Panc1 (cell line): Measurements from ENCODE around the gene OLIG1. TPM values are rescaled to one million over a fixed set of nuclear protein-coding genes. Genes with fewer than 3 reads are reported as not detected.

Experiments used
- ATAC-seq: fragments of 200-7000 bp; cut with Tn5 transposase; 2 replicates; pipeline ENCODE4 v1.9.1; 2020; ENCODE audit warnings: mild to moderate bottlenecking, moderate library complexity
- BruUV-seq: library from RNA; stranded (reverse); fragments of 400-500 nt; replicated peaks from 2 replicates; lab custom pipeline; 2021; lab: Mats Ljungman, UMichigan
- CTCF ChIA-PET: fragments of 300-600 bp; sonication (Branson Sonifier 250); formaldehyde crosslinking; loops from one replicate; lab custom pipeline; 2022; ENCODE audit warnings: antibody characterized with exemption; lab: Charles Lee
- POLR2A ChIA-PET: fragments of 300-600 bp; sonication (Branson Sonifier 250); formaldehyde crosslinking; loops from one replicate; lab custom pipeline; 2022; ENCODE audit warnings: antibody characterized with exemption; lab: Charles Lee
- DNase-seq: peaks from one replicate; pipeline ENCODE4 v3.0.0-alpha.2; 2010; ENCODE audit warnings: low read depth, low spot score
- H3K27ac ChIP-seq: 2 replicates; pipeline ENCODE4 v1.5.1; 2011; ENCODE audit warnings: mild to moderate bottlenecking, low read length, inconsistent platforms
- H3K27me3 ChIP-seq: fragments of 200-500 bp; sonication (Bioruptor generic); 2 replicates; pipeline ENCODE4 v1.6.0; 2014; ENCODE audit warnings: low read length, inconsistent platforms; ENCODE audit not compliant: control insufficient read depth, insufficient read depth
- H3K36me3 ChIP-seq: fragments of 200-500 bp; sonication (Bioruptor generic); 2 replicates; pipeline ENCODE4 v1.5.1; 2014; ENCODE audit warnings: inconsistent platforms, mild to moderate bottlenecking, low read length, moderate library complexity; ENCODE audit not compliant: control insufficient read depth, insufficient read depth
- H3K4me1 ChIP-seq: 2 replicates; pipeline ENCODE4 v1.5.1; 2011; ENCODE audit warnings: inconsistent platforms, mild to moderate bottlenecking, low read length, moderate library complexity; ENCODE audit not compliant: control insufficient read depth, insufficient read depth
- H3K4me3 ChIP-seq, 2 experiments: 2 replicates each; pipeline ENCODE4 v1.5.1; 2011 to 2012; ENCODE audit warnings: low read depth in 2 of 2, low read length in 2 of 2, mild to moderate bottlenecking in 2 of 2, inconsistent platforms in 1 of 2, moderate library complexity in 1 of 2
- H3K9me3 ChIP-seq: fragments of 200-500 bp; sonication (Bioruptor generic); 2 replicates; pipeline ENCODE4 v1.5.1; 2014; ENCODE audit warnings: low read depth, mild to moderate bottlenecking, inconsistent platforms, low read length, moderate library complexity; ENCODE audit not compliant: control insufficient read depth, insufficient read depth
- CTCF ChIP-seq: fragments of 450-650 bp; IDR thresholded peaks from 2 replicates; pipeline ENCODE4 v1.5.1; 2017; ENCODE audit warnings: mild to moderate bottlenecking
- POLR2AphosphoS5 ChIP-seq: IDR thresholded peaks from 2 replicates; pipeline ENCODE4 v1.6.1; 2012; ENCODE audit warnings: mild to moderate bottlenecking, low read depth, low read length, moderate library complexity
- REST ChIP-seq, 2 experiments: IDR thresholded peaks; 2 replicates each; pipeline ENCODE4 v1.6.1; 2011 to 2012; ENCODE audit warnings: low read depth in 2 of 2, control low read depth in 1 of 2, low read length in 1 of 2, mild to moderate bottlenecking in 1 of 2, moderate library complexity in 1 of 2; ENCODE audit not compliant: insufficient read depth in 1 of 2
- SIN3A ChIP-seq: IDR thresholded peaks from 2 replicates; pipeline ENCODE4 v1.6.1; 2012; ENCODE audit warnings: low read depth, mild to moderate bottlenecking, low read length, moderate library complexity, borderline replicate concordance; ENCODE audit not compliant: insufficient read depth
- TCF7L2 ChIP-seq: IDR thresholded peaks from 2 replicates; pipeline ENCODE4 v1.6.1; 2011; ENCODE audit warnings: mild to moderate bottlenecking, low read depth, low read length, inconsistent platforms
- in situ Hi-C: cut with HindIII; loops from 2 replicates; pipeline ENCODE4 v1.10.0; 2016; ENCODE audit warnings: low sequenced_read_pairs, low pct_unique_long_range_greater_than_20kb
- intact Hi-C: fragments of 100-400 bp; cut with micrococcal nuclease; formaldehyde crosslinking; loops from one replicate; pipeline ENCODE4 v1.10.0; 2022; ENCODE audit not compliant: unreplicated experiment
- total RNA-seq: library from RNA; stranded (reverse); gene quantifications from one replicate; pipeline ENCODE4 v1.2.1, GENCODE V29; 2021; ENCODE audit not compliant: unreplicated experiment

The OLIG1 gene
- total RNA-seq, 1 experiment from 2014 or later = 0.21 TPM

GRCh38 chr21:33115631-33116510 lies 45.9 kb downstream of the OLIG1 start:
- Histone ChIP-seq H3K4me1 (no peaks in the 10 kb centered on the region), H3K27ac (no peak overlapping the region), H3K4me3 (no peak overlapping the region), H3K27me3 (peaks cover 8% of the 10 kb centered on the region), H3K9me3 (no peaks in the 10 kb centered on the region), H3K36me3 (no peaks in the 10 kb centered on the region)
- BruUV-seq = no TSS peak
- ATAC-seq (no peak), DNase-seq (no peak)
- ChIA-PET POLR2A (no interaction called here), CTCF (no interaction called here)
- in situ Hi-C loops = no loop called here
- intact Hi-C loops = no loop called here
- TF ChIP-seq SIN3A = no peak
- TF ChIP-seq CTCF = no peak

- DNase-seq (no peak), ATAC-seq (no peak)
- Histone ChIP-seq H3K4me3 (no peak overlapping the region), H3K9me3 (no peaks in the 10 kb centered on the region), H3K36me3 (no peaks in the 10 kb centered on the region), H3K27me3 (peaks cover 6% of the 10 kb centered on the region), H3K4me1 (no peaks in the 10 kb centered on the region), H3K27ac (no peak overlapping the region)
- POLR2A ChIA-PET = interaction anchor here (0.7 kb wide), 1 partner anchor 509 kb away, joined by 3 read pairs; no protein-coding TSS in a partner anchor
- TF ChIP-seq SIN3A = no peak
- no peak for TF ChIP-seq TCF7L2
- no peak for TF ChIP-seq CTCF
- TF ChIP-seq POLR2AphosphoS5 = no peak
- TF ChIP-seq REST (IDR thresholded peaks at IDR 0.05; ENCODE audit: insufficient read depth in 1 of 2, low read depth in 2 of 2, low read length in 1 of 2) = no peak
- in situ Hi-C loops = no loop called here
- CTCF ChIA-PET = no interaction called here
- intact Hi-C loops = no loop called here
- no TSS peak for BruUV-seq
These were observed 46.7 kb downstream of the OLIG1 start for GRCh38 chr21:33116676-33117075.
